KMS-11 (cell line): ENCODE measurements around the gene EHD3.

Source experiments
- H2AFZ ChIP-seq: fragments of 200-600 bp; sonication (generic); 2 replicates; pipeline ENCODE4 v1.6.1; 2016; ENCODE audit warnings: antibody characterized with exemption, mixed run types, low read depth
- H3K27ac ChIP-seq: fragments of 200-600 bp; sonication (generic); 2 replicates; pipeline ENCODE4 v1.6.1; 2016; ENCODE audit warnings: mild to moderate bottlenecking, mixed run types
- H3K27me3 ChIP-seq: fragments of 200-600 bp; sonication (generic); 2 replicates; pipeline ENCODE4 v1.6.1; 2017; ENCODE audit warnings: mild to moderate bottlenecking, low read depth, mixed run types, moderate library complexity; ENCODE audit not compliant: insufficient read depth
- H3K36me3 ChIP-seq: fragments of 200-600 bp; sonication (generic); 2 replicates; pipeline ENCODE4 v1.6.1; 2017; ENCODE audit warnings: mild to moderate bottlenecking, mixed run types; ENCODE audit not compliant: insufficient read depth
- H3K4me1 ChIP-seq: fragments of 200-600 bp; sonication (generic); 2 replicates; pipeline ENCODE4 v1.6.1; 2016; ENCODE audit warnings: mild to moderate bottlenecking, low read depth, mixed run types; ENCODE audit not compliant: poor library complexity, severe bottlenecking
- H3K4me2 ChIP-seq: fragments of 200-600 bp; sonication (generic); 2 replicates; pipeline ENCODE4 v1.7.0; 2016; ENCODE audit warnings: mild to moderate bottlenecking, mixed run types
- H3K4me3 ChIP-seq: fragments of 200-600 bp; sonication (generic); IDR thresholded peaks from 2 replicates; pipeline ENCODE4 v1.6.1; 2017; ENCODE audit warnings: low read depth, low read length, mixed read lengths; ENCODE audit not compliant: insufficient read depth
- H3K79me2 ChIP-seq: fragments of 200-600 bp; sonication (generic); 2 replicates; pipeline ENCODE4 v1.6.1; 2016; ENCODE audit warnings: low read depth, mixed run types; ENCODE audit not compliant: insufficient read depth
- H3K9ac ChIP-seq: fragments of 200-600 bp; sonication (generic); 2 replicates; pipeline ENCODE4 v1.6.1; 2016; ENCODE audit warnings: mild to moderate bottlenecking, mixed run types
- H4K20me1 ChIP-seq: fragments of 200-600 bp; sonication (generic); 2 replicates; pipeline ENCODE4 v1.6.1; 2016; ENCODE audit warnings: mild to moderate bottlenecking, mixed run types; ENCODE audit not compliant: insufficient read depth
- CTCF ChIP-seq: fragments of 200-600 bp; sonication (generic); conservative IDR thresholded peaks from 2 replicates; pipeline ENCODE4 v1.6.1; 2017; ENCODE audit warnings: low read depth, mild to moderate bottlenecking, antibody characterized with exemption, low read length, moderate library complexity, mixed read lengths

Gene EHD3

DNA sequence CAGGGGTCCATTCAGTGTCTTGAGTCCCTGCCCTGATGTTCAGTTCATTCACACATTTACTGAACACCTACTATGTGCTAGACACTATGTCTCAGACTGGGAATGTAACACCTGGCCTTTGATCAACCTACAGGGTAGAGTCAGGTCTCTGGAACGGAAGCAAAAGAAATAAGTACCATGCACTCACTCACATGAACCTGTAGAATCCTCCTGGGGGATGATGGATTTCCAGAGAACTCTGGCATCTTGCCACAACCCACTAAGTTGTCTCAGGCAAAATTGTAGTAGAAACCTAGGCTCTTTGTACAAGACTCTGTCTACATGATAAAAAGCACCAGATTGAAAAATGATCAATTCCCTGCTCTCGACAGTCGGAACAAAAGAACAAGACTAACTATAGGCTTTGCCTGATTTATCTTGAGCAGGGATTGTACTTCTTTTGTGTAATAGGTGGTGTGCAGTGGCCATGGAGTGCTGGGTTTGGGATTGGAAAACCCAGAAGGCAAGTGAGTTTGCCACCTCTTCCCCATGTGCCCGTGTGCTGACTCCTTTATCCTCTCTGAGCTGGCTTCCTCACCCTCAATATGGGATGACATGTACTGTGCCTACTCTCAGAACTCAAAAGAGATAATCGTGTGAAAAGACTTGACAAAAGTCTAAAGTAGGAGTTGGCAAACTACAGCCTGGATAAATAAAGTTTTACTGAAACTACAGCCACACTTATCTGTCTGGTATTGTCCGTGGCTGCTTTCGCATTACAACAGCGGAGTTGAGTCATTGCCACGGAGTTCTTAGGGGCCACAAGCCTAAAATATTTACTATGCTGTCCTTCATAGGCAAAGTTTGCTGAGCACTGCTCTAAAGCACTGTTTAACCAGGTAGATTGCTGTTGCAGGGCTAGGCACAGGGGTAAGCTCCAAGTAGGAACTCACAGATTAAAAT lies 21.0 kb upstream of the EHD3 start:
- H4K20me1 ChIP-seq: no peaks in the 10 kb centered on the region
- peak overlapping the region; percentile 53 for H3K27ac ChIP-seq
- peak overlapping the region; percentile 50 for H3K4me2 ChIP-seq
- H3K36me3 ChIP-seq: no peaks in the 10 kb centered on the region
- TF ChIP-seq CTCF: no peak
- H3K4me1 ChIP-seq: peaks cover 42% of the 10 kb centered on the region
- H3K4me3 ChIP-seq: no peak overlapping the region
- no peaks in the 10 kb centered on the region for H3K27me3 ChIP-seq
- H3K9ac ChIP-seq: peak overlapping the region; percentile 12; the same call in 1 of the 2 replicates
- H2AFZ ChIP-seq: peak overlapping the region; percentile 18; the same call in 1 of the 2 replicates
- no peaks in the 10 kb centered on the region for H3K79me2 ChIP-seq

- Histone ChIP-seq H3K36me3 (no peaks in the 10 kb centered on the region), H3K4me3 (no peak overlapping the region), H3K9ac (peak overlapping the region; percentile 12; the same call in 1 of the 2 replicates), H4K20me1 (no peaks in the 10 kb centered on the region), H3K4me1 (peaks cover 44% of the 10 kb centered on the region), H2AFZ (peak overlapping the region; percentile 18; the same call in 1 of the 2 replicates), H3K79me2 (no peaks in the 10 kb centered on the region), H3K4me2 (peak overlapping the region; percentile 50), H3K27me3 (no peaks in the 10 kb centered on the region), H3K27ac (peak overlapping the region; percentile 53)
- TF ChIP-seq CTCF: no peak
Observed at GRCh38 chr2:31213601-31214443, 20.1 kb upstream of the EHD3 start.

DNA sequence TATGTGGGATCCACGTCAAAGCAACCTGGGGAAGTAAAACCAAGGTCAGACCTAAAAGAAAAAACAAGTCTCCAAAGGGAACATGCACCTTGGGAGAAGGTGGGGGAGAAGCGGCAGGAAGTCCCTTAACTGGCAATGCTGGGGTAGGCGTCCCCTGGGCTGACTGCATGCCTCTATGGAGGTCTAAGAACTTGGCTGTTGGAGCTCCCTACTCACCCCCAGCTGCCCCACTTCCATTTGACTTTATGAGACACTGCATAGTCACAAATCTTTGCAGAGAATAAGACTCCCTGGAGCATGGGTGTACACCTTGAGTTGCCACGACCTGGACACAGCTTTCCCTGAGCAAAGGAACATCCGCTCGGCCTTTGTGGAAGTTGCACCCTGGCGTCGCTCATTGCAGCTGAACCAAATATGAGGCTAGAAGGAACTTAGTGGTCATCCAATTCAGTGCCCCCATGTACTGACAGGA lies 19.5 kb upstream of the EHD3 start:
- no peaks in the 10 kb centered on the region for H3K79me2 ChIP-seq
- no peak overlapping the region for H2AFZ ChIP-seq
- no peak for TF ChIP-seq CTCF
- H3K4me1 ChIP-seq: peaks cover 44% of the 10 kb centered on the region
- H4K20me1 ChIP-seq: no peaks in the 10 kb centered on the region
- H3K4me2 ChIP-seq: peak overlapping the region; percentile 50; the same call in 1 of the 2 replicates
- no peaks in the 10 kb centered on the region for H3K27me3 ChIP-seq
- H3K27ac ChIP-seq: peak overlapping the region; percentile 53
- H3K36me3 ChIP-seq: no peaks in the 10 kb centered on the region
- H3K9ac ChIP-seq: no peak overlapping the region
- no peak overlapping the region for H3K4me3 ChIP-seq

GRCh38 chr2:31216734-31217133 lies 17.2 kb upstream of the EHD3 start:
- H3K79me2 ChIP-seq: no peaks in the 10 kb centered on the region
- no peak overlapping the region for H2AFZ ChIP-seq
- no peak for TF ChIP-seq CTCF
- no peaks in the 10 kb centered on the region for H3K27me3 ChIP-seq
- H3K36me3 ChIP-seq: no peaks in the 10 kb centered on the region
- no peaks in the 10 kb centered on the region for H4K20me1 ChIP-seq
- no peak overlapping the region for H3K4me3 ChIP-seq
- no peak overlapping the region for H3K4me2 ChIP-seq
- peaks cover 44% of the 10 kb centered on the region for H3K4me1 ChIP-seq
- no peak overlapping the region for H3K27ac ChIP-seq
- no peak overlapping the region for H3K9ac ChIP-seq
